ENCODE measurements around the gene DDR2. TPM values are rescaled to one million over a fixed set of nuclear protein-coding genes. Genes with fewer than 3 reads are reported as not detected.
"Not testable (repeated sequence)": the region's sequence is repeated elsewhere in the genome, so short reads cannot be mapped to it uniquely, and the experiment has no call there.

The DDR2 gene
- total RNA-seq, 1 donor from 2014 or later, result 3.9 TPM

GRCh38 chr1:162772571-162773154, 140.4 kb downstream of the DDR2 start:
- DNase-seq (ENCODE audit: low read depth, low spot score), result no peak
- Mint-ChIP-seq H3K4me1 (no peaks in the 10 kb centered on the region), H3K36me3 (ENCODE audit: low read depth) (no peaks in the 10 kb centered on the region), H3K27me3 (ENCODE audit: low read depth) (no peaks in the 10 kb centered on the region), H3K27ac (ENCODE audit: unreplicated experiment) (no peak overlapping the region), H3K4me3 (no peak overlapping the region), H3K9me3 (no peaks in the 10 kb centered on the region)
- no peak for TF ChIP-seq CTCF (conservative IDR thresholded peaks at IDR 0.05)

GRCh38 chr1:162774007-162774406, 141.7 kb downstream of the DDR2 start:
- no peak for TF ChIP-seq CTCF (conservative IDR thresholded peaks at IDR 0.05)
- Mint-ChIP-seq H3K4me3 (no peak overlapping the region), H3K9me3 (no peaks in the 10 kb centered on the region), H3K36me3 (ENCODE audit: low read depth) (no peaks in the 10 kb centered on the region), H3K27ac (ENCODE audit: unreplicated experiment) (no peak overlapping the region), H3K27me3 (ENCODE audit: low read depth) (no peaks in the 10 kb centered on the region), H3K4me1 (no peaks in the 10 kb centered on the region)
- DNase-seq (ENCODE audit: low read depth, low spot score), result no peak

GRCh38 chr1:162779043-162779442, 146.8 kb downstream of the DDR2 start:
- Mint-ChIP-seq H3K4me1 (no peaks in the 10 kb centered on the region), H3K36me3 (ENCODE audit: low read depth) (peaks cover 3% of the 10 kb centered on the region), H3K9me3 (no peaks in the 10 kb centered on the region), H3K27me3 (ENCODE audit: low read depth) (no peaks in the 10 kb centered on the region), H3K4me3 (no peak overlapping the region), H3K27ac (ENCODE audit: unreplicated experiment) (no peak overlapping the region)
- TF ChIP-seq CTCF (conservative IDR thresholded peaks at IDR 0.05), result no peak
- DNase-seq (ENCODE audit: low read depth, low spot score), result no peak

GRCh38 chr1:162782671-162783070, 150.4 kb downstream of the DDR2 start:
- H3K27ac Mint-ChIP-seq (ENCODE audit: unreplicated experiment), result no peak overlapping the region
- DNase-seq (ENCODE audit: low read depth, low spot score), result no peak
- H3K9me3 Mint-ChIP-seq, result no peaks in the 10 kb centered on the region
- H3K27me3 Mint-ChIP-seq (ENCODE audit: low read depth), result no peaks in the 10 kb centered on the region
- no peak for TF ChIP-seq CTCF (conservative IDR thresholded peaks at IDR 0.05)
- no peak overlapping the region for H3K4me3 Mint-ChIP-seq
- H3K36me3 Mint-ChIP-seq (ENCODE audit: low read depth), result peaks cover 3% of the 10 kb centered on the region
- peaks cover 8% of the 10 kb centered on the region for H3K4me1 Mint-ChIP-seq

- not testable (repeated sequence) for H3K27ac Mint-ChIP-seq (ENCODE audit: unreplicated experiment); H3K36me3 Mint-ChIP-seq (ENCODE audit: low read depth); H3K27me3 Mint-ChIP-seq (ENCODE audit: low read depth); DNase-seq (ENCODE audit: low read depth, low spot score); H3K4me3 Mint-ChIP-seq; H3K9me3 Mint-ChIP-seq
- H3K4me1 Mint-ChIP-seq, result peaks cover 10% of the 10 kb centered on the region
These were observed 152.7 kb downstream of the DDR2 start for GRCh38 chr1:162784926-162785325.

GRCh38 chr1:162788783-162789182, 156.5 kb downstream of the DDR2 start:
- H3K27me3 Mint-ChIP-seq (ENCODE audit: low read depth); H3K36me3 Mint-ChIP-seq (ENCODE audit: low read depth); H3K9me3 Mint-ChIP-seq; DNase-seq (ENCODE audit: low read depth, low spot score): not testable (repeated sequence)
- H3K4me3 Mint-ChIP-seq, result peak overlapping the region; percentile 38
- H3K4me1 Mint-ChIP-seq, result peaks cover 25% of the 10 kb centered on the region
- H3K27ac Mint-ChIP-seq (ENCODE audit: unreplicated experiment), result peak overlapping the region; percentile 27

Measured in neural crest cell (in vitro differentiated cells).